Hematopoietic multipotent progenitor cell treated with erythropoietin and hydrocortisone succinate and interleukin-3 and kit ligand, for 4 days (in vitro differentiated cells): ENCODE measurements around the gene ZNF514.
"Not testable (repeated sequence)": the region's sequence is repeated elsewhere in the genome, so short reads cannot be mapped to it uniquely, and the experiment has no call there.

Experiments
- DNase-seq: peaks from one replicate; pipeline ENCODE4 v3.0.0-alpha.2; 2015

The ZNF514 gene

GRCh38 chr2:95121407-95122196, 38.0 kb downstream of the ZNF514 start, which contains the start of gene MRPS5:
Gene MRPS5 (minus strand): TSS chr2:95121808. CDS start chr2:95121791, 17 bp downstream.
- peak; percentile 92 for DNase-seq

GRCh38 chr2:95121093-95121406, 38.6 kb downstream of the ZNF514 start:
- no peak for DNase-seq

- peak; percentile 84 for DNase-seq
Measured at GRCh38 chr2:95115418-95115817, 44.2 kb downstream of the ZNF514 start.

- DNase-seq = no peak
Measured at GRCh38 chr2:95113464-95113863, 46.2 kb downstream of the ZNF514 start.

- no peak for DNase-seq
Measured at GRCh38 chr2:95110395-95110794, 49.3 kb downstream of the ZNF514 start.

GRCh38 chr2:95109260-95109659, 50.4 kb downstream of the ZNF514 start:
- no peak for DNase-seq

GRCh38 chr2:95106081-95106480, 53.6 kb downstream of the ZNF514 start:
- DNase-seq = no peak

GRCh38 chr2:95104606-95105005, 55.0 kb downstream of the ZNF514 start:
- DNase-seq = no peak

GRCh38 chr2:95099910-95100309, 59.7 kb downstream of the ZNF514 start:
- no peak for DNase-seq

- DNase-seq = not testable (repeated sequence)
Measured at GRCh38 chr2:95098273-95098672, 61.4 kb downstream of the ZNF514 start.
